ENCODE data around the gene PPIL4. TPM values are rescaled to one million over a fixed set of nuclear protein-coding genes. Genes with fewer than 3 reads are reported as not detected.
A peak's percentile ranks its signal among the peaks of the same experiment; 100 is the strongest.

PPIL4 gene
- total RNA-seq, 2 experiments from 2014 or later, result 21.6 to 36.3 TPM

- BruUV-seq (replicated peaks), result no TSS peak
- Histone ChIP-seq H3K4me1 (ENCODE audit: insufficient read depth, low read length, poor library complexity, severe bottlenecking) (peaks cover 30% of the 10 kb centered on the region), H3K27ac (ENCODE audit: low read depth, low read length, poor library complexity, severe bottlenecking) (no peak overlapping the region), H3K79me2 (ENCODE audit: insufficient read depth, low read depth, low read length) (peaks cover 25% of the 10 kb centered on the region), H3K36me3 (ENCODE audit: insufficient read depth, low read length) (no peaks in the 10 kb centered on the region), H4K20me1 (ENCODE audit: insufficient read depth, low read length) (0 out of 2 replicates have a peak, but pooled peaks cover 10% of the 10 kb centered on the region), H3K9me2 (ENCODE audit: insufficient read depth, low read length) (no peaks in the 10 kb centered on the region), H2AFZ (ENCODE audit: low read length) (peak overlapping the region; percentile 98; the same call in 1 of the 2 replicates), H3K4me2 (ENCODE audit: low read length) (no peak overlapping the region; the same call in 1 of the 2 replicates), H3K9me3 (ENCODE audit: low read length) (no peaks in the 10 kb centered on the region), H3K4me3 (ENCODE audit: low read depth, low read length, poor library complexity, severe bottlenecking) (no peak overlapping the region)
- TF ChIP-seq EZH2phosphoT487 (IDR thresholded peaks at IDR 0.05; ENCODE audit: borderline replicate concordance, low read depth, low read length), result no peak
- no peak for TF ChIP-seq CTCF (conservative IDR thresholded peaks at IDR 0.05; ENCODE audit: low read length)
- ChIA-PET CTCF (ENCODE audit: unreplicated experiment) (interaction anchor here (1.2 kb wide), 1 partner anchor 11 kb away, joined by 3 read pairs; no protein-coding TSS in a partner anchor), POLR2A (interaction anchor here (0.6 to 3.2 kb wide), 9 partner anchors 9 to 1884 kb away, joined by 3 to 22 read pairs (median 4); partner anchors contain the start of gene PCMT1)
- DNase-seq (ENCODE audit: low spot score), result no peak
- intact Hi-C loops (cut with micrococcal nuclease; ENCODE audit: unreplicated experiment), result loop anchor here (2.0 to 10.0 kb wide), 2 partner anchors 135 to 361 kb away; partner anchors contain the start of gene RAET1G
Observed at GRCh38 chr6:149563928-149564325, 18.1 kb upstream of the PPIL4 start.

GRCh38 chr6:149563203-149563927, 17.5 kb upstream of the PPIL4 start:
- Histone ChIP-seq H3K4me1 (ENCODE audit: insufficient read depth, low read length, poor library complexity, severe bottlenecking) (peaks cover 27% of the 10 kb centered on the region), H3K79me2 (ENCODE audit: insufficient read depth, low read depth, low read length) (peaks cover 20% of the 10 kb centered on the region), H3K4me2 (ENCODE audit: low read length) (no peak overlapping the region), H3K9me3 (ENCODE audit: low read length) (no peaks in the 10 kb centered on the region), H3K9me2 (ENCODE audit: insufficient read depth, low read length) (no peaks in the 10 kb centered on the region), H3K36me3 (ENCODE audit: insufficient read depth, low read length) (no peaks in the 10 kb centered on the region), H3K4me3 (ENCODE audit: low read depth, low read length, poor library complexity, severe bottlenecking) (no peak overlapping the region), H3K27ac (ENCODE audit: low read depth, low read length, poor library complexity, severe bottlenecking) (no peak overlapping the region), H2AFZ (ENCODE audit: low read length) (no peak overlapping the region), H4K20me1 (ENCODE audit: insufficient read depth, low read length) (0 out of 2 replicates have a peak, but pooled peaks cover 8% of the 10 kb centered on the region)
- no peak for DNase-seq (ENCODE audit: low spot score)
- no peak for TF ChIP-seq CTCF (conservative IDR thresholded peaks at IDR 0.05; ENCODE audit: low read length)
- TF ChIP-seq EZH2phosphoT487 (IDR thresholded peaks at IDR 0.05; ENCODE audit: borderline replicate concordance, low read depth, low read length), result no peak
- ChIA-PET POLR2A (interaction anchor here (0.6 to 3.2 kb wide), 4 partner anchors 14 to 1884 kb away, joined by 3 to 22 read pairs (median 4); no protein-coding TSS in a partner anchor), CTCF (ENCODE audit: unreplicated experiment) (no interaction called here)
- no TSS peak for BruUV-seq (replicated peaks)
- intact Hi-C loops (cut with micrococcal nuclease; ENCODE audit: unreplicated experiment), result loop anchor here (10.0 kb wide), 1 partner anchor 361 kb away; the partner anchor contains the start of gene RAET1G

All from OCI-LY7 (cell line).